Upper lobe of left lung (tissue), 6 donors: Measurements from ENCODE around the gene CAMSAP1. TPM values are rescaled to one million over a fixed set of nuclear protein-coding genes. Genes with fewer than 3 reads are reported as not detected.
"Not testable (repeated sequence)": the region's sequence is repeated elsewhere in the genome, so short reads cannot be mapped to it uniquely, and the experiment has no call there.

Experiments used
- ATAC-seq, 2 donors: fragments of 200-7000 bp; cut with Tn5 transposase; one replicate each; pipeline ENCODE4 v1.9.1; 2022; ENCODE audit warnings: mild to moderate bottlenecking in 2 of 2, moderate library complexity in 2 of 2; ENCODE audit not compliant: low FRiP score in 2 of 2
- DNase-seq, 2 donors: peaks; one replicate each; pipeline ENCODE4 v3.0.0-alpha.2; 2019 to 2020
- H3K27ac ChIP-seq, 4 donors: fragments of 200-600 bp; sonication (generic); one replicate each; pipeline ENCODE4 v1.5.1; 2016 to 2019
- H3K27me3 ChIP-seq, 4 donors: fragments of 200-600 bp; sonication (generic); one replicate each; pipeline ENCODE4 v1.5.1; 2017 to 2019
- H3K36me3 ChIP-seq, 4 donors: fragments of 200-600 bp; sonication (generic); one replicate each; pipeline ENCODE4 v1.5.1; 2016 to 2019
- H3K4me1 ChIP-seq, 4 donors: fragments of 200-600 bp; sonication (generic); one replicate each; pipeline ENCODE4 v1.5.1; 2018 to 2019
- H3K4me3 ChIP-seq, 4 donors: fragments of 200-600 bp; sonication (generic); one replicate each; pipeline ENCODE4 v1.5.1; 2017 to 2019; ENCODE audit warnings: mild to moderate bottlenecking in 2 of 4, moderate library complexity in 1 of 4
- H3K9me3 ChIP-seq, 4 donors: fragments of 200-600 bp; sonication (generic); one replicate each; pipeline ENCODE4 v1.5.1; 2018 to 2019
- CTCF ChIP-seq, 6 experiments: fragments of 450-650 bp in 4 of 6; fragments of 200-600 bp in 2 of 6; sonication (generic) in 2 of 6; IDR thresholded peaks; one replicate each; pipeline ENCODE4 v1.5.1; 2016 to 2019; ENCODE audit warnings: antibody characterized with exemption in 6 of 6
- EP300 ChIP-seq, 4 donors: sonication (generic); formaldehyde crosslinking; IDR thresholded peaks; one replicate each; pipeline ENCODE4 v1.5.1; 2017; ENCODE audit warnings: antibody characterized with exemption in 4 of 4, control low read depth in 2 of 4
- POLR2A ChIP-seq, 4 donors: fragments of 450-650 bp; IDR thresholded peaks; one replicate each; pipeline ENCODE4 v1.5.1; 2016 to 2017; ENCODE audit warnings: antibody characterized with exemption in 4 of 4, mild to moderate bottlenecking in 2 of 4
- POLR2AphosphoS5 ChIP-seq, 2 donors: sonication (generic); formaldehyde crosslinking; IDR thresholded peaks; one replicate each; pipeline ENCODE4 v1.5.1; 2017; ENCODE audit warnings: antibody characterized with exemption in 2 of 2
- WGBS, 2 donors: methylation state at CpG; one replicate each; pipeline ENCODE4 v1.1.5; 2017 to 2018; 5-methylcytosine and 5-hydroxymethylcytosine counted together
- total RNA-seq, 6 donors: library from RNA; depleted of rRNA in 4 of 6; stranded (reverse); fragments of >200 nt in 4 of 6; gene quantifications; one replicate each; pipeline versions ENCODE4 v1.1.0 to v1.2.1, GENCODE V29; 2016 to 2021
- donor health status: DM: no; HTN: no; CAD: no; lungs with moderate emphysema.
- donor health status: DM: no; HTN: yes; CAD: no; lungs with severe emphysema.

CAMSAP1 gene
- total RNA-seq, 6 donors from 2014 or later, result 29.9 to 39.7 (median 34.1) TPM

GRCh38 chr9:135949501-135950134, 42.3 kb upstream of the CAMSAP1 start:
- H3K36me3 ChIP-seq, result peaks cover 13 to 89% (median 72%) of the 10 kb centered on the region in 4 donors
- TF ChIP-seq POLR2AphosphoS5 (IDR thresholded peaks at IDR 0.05) (no peak), POLR2A (IDR thresholded peaks at IDR 0.05) (no peak), EP300 (IDR thresholded peaks at IDR 0.05) (no peak), CTCF (IDR thresholded peaks at IDR 0.05) (no peak)
- 89% methylated on average over 15 to 26 of the region's 26 CpGs for WGBS, 2 donors
- no peak overlapping the region for H3K4me3 ChIP-seq
- no peaks in the 10 kb centered on the region for H3K4me1 ChIP-seq
- DNase-seq (no peak), ATAC-seq (no peak)
- H3K27me3 ChIP-seq, result no peaks in the 10 kb centered on the region
- H3K27ac ChIP-seq, result no peak overlapping the region
- no peaks in the 10 kb centered on the region for H3K9me3 ChIP-seq

- Histone ChIP-seq H3K4me3 (no peak overlapping the region), H3K27me3 (no peaks in the 10 kb centered on the region), H3K27ac (no peak overlapping the region), H3K36me3 (peaks cover 15 to 90% (median 72%) of the 10 kb centered on the region in 4 donors), H3K9me3 (no peaks in the 10 kb centered on the region), H3K4me1 (no peaks in the 10 kb centered on the region)
- TF ChIP-seq POLR2AphosphoS5 (IDR thresholded peaks at IDR 0.05), result no peak
- TF ChIP-seq CTCF (IDR thresholded peaks at IDR 0.05), result no peak
- TF ChIP-seq EP300 (IDR thresholded peaks at IDR 0.05), result no peak
- no peak for TF ChIP-seq POLR2A (IDR thresholded peaks at IDR 0.05)
- ATAC-seq, result no peak
- WGBS, 2 donors, result 88 to 90% methylated on average over 4 of the region's 4 CpGs
- DNase-seq, result no peak
These were observed 41.6 kb upstream of the CAMSAP1 start for GRCh38 chr9:135948968-135949367.

GRCh38 chr9:135948446-135948845, 41.1 kb upstream of the CAMSAP1 start:
- DNase-seq (no peak), ATAC-seq (no peak)
- no peaks in the 10 kb centered on the region for H3K4me1 ChIP-seq
- WGBS, 2 donors, result 80 to 98% methylated on average over 10 of the region's 11 CpGs
- peaks cover 15 to 92% (median 75%) of the 10 kb centered on the region in 4 donors for H3K36me3 ChIP-seq
- TF ChIP-seq POLR2A (IDR thresholded peaks at IDR 0.05), result no peak
- H3K9me3 ChIP-seq, result no peaks in the 10 kb centered on the region
- no peaks in the 10 kb centered on the region for H3K27me3 ChIP-seq
- H3K4me3 ChIP-seq, result no peak overlapping the region
- H3K27ac ChIP-seq, result no peak overlapping the region

GRCh38 chr9:135947582-135947981, 40.2 kb upstream of the CAMSAP1 start:
- Histone ChIP-seq H3K36me3 (peaks cover 15 to 92% (median 70%) of the 10 kb centered on the region in 4 donors), H3K27ac (no peak overlapping the region), H3K9me3 (no peaks in the 10 kb centered on the region), H3K27me3 (no peaks in the 10 kb centered on the region), H3K4me3 (no peak overlapping the region), H3K4me1 (no peaks in the 10 kb centered on the region)
- DNase-seq (no peak), ATAC-seq (no peak)
- no peak for TF ChIP-seq CTCF (IDR thresholded peaks at IDR 0.05)
- TF ChIP-seq EP300 (IDR thresholded peaks at IDR 0.05), result no peak
- no peak for TF ChIP-seq POLR2AphosphoS5 (IDR thresholded peaks at IDR 0.05)
- TF ChIP-seq POLR2A (IDR thresholded peaks at IDR 0.05), result no peak
- 95 to 96% methylated on average over 18 of the region's 18 CpGs for WGBS, 2 donors

GRCh38 chr9:135947105-135947504, 39.8 kb upstream of the CAMSAP1 start:
- H3K27ac ChIP-seq, H3K9me3 ChIP-seq, ATAC-seq, DNase-seq, H3K27me3 ChIP-seq, H3K4me1 ChIP-seq, H3K4me3 ChIP-seq: not testable (repeated sequence)
- 93 to 97% methylated on average over 19 of the region's 19 CpGs for WGBS, 2 donors
- H3K36me3 ChIP-seq, result peaks cover 15 to 87% (median 67%) of the 10 kb centered on the region in 4 donors

GRCh38 chr9:135946392-135946994, 39.1 kb upstream of the CAMSAP1 start:
- Histone ChIP-seq H3K27me3 (no peaks in the 10 kb centered on the region), H3K27ac (no peak overlapping the region), H3K4me1 (peaks cover 0 to 4% (median 0%) of the 10 kb centered on the region in 4 donors), H3K4me3 (no peak overlapping the region), H3K9me3 (no peaks in the 10 kb centered on the region), H3K36me3 (peaks cover 15 to 84% (median 67%) of the 10 kb centered on the region in 4 donors)
- no peak for TF ChIP-seq EP300 (IDR thresholded peaks at IDR 0.05)
- no peak for TF ChIP-seq POLR2A (IDR thresholded peaks at IDR 0.05)
- TF ChIP-seq CTCF (IDR thresholded peaks at IDR 0.05), result no peak
- no peak for TF ChIP-seq POLR2AphosphoS5 (IDR thresholded peaks at IDR 0.05)
- WGBS, 2 donors, result 95 to 99% methylated on average over 7 to 14 of the region's 14 CpGs
- DNase-seq, result no peak
- ATAC-seq, result no peak
